Measurements from ENCODE around the gene SAMD4B. TPM values are rescaled to one million over a fixed set of nuclear protein-coding genes. Genes with fewer than 3 reads are reported as not detected.

Gene SAMD4B
- total and polyA plus RNA-seq, 9 of the 15 experiments (the other 6 are each of a cell fraction or from before 2014, with no cell fraction given): 3.4 to 90.5 (median 38.0) TPM

GRCh38 chr19:39402346-39403300 lies 60.4 kb downstream of the SAMD4B start (continued):
- no peak for TF ChIP-seq ASH1L (IDR thresholded peaks at IDR 0.05; ENCODE audit: borderline replicate concordance, low read depth, partially characterized antibody)
- TF ChIP-seq, protein P1, sequence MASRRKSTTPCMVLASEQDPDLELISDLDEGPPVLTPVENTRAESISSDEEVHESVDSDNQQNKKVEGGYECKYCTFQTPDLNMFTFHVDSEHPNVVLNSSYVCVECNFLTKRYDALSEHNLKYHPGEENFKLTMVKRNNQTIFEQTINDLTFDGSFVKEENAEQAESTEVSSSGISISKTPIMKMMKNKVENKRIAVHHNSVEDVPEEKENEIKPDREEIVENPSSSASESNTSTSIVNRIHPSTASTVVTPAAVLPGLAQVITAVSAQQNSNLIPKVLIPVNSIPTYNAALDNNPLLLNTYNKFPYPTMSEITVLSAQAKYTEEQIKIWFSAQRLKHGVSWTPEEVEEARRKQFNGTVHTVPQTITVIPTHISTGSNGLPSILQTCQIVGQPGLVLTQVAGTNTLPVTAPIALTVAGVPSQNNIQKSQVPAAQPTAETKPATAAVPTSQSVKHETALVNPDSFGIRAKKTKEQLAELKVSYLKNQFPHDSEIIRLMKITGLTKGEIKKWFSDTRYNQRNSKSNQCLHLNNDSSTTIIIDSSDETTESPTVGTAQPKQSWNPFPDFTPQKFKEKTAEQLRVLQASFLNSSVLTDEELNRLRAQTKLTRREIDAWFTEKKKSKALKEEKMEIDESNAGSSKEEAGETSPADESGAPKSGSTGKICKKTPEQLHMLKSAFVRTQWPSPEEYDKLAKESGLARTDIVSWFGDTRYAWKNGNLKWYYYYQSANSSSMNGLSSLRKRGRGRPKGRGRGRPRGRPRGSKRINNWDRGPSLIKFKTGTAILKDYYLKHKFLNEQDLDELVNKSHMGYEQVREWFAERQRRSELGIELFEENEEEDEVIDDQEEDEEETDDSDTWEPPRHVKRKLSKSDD (conservative IDR thresholded peaks at IDR 0.05; ENCODE audit: low read length): no peak
- TF ChIP-seq FOXP1 (CRISPR knock-in tag; IDR thresholded peaks at IDR 0.05): peak; percentile 66; the same call in 1 of the 2 replicates
- TF ChIP-seq ZNF311 (CRISPR knock-in tag; IDR thresholded peaks at IDR 0.05): no peak
- TF ChIP-seq TCF7 (IDR thresholded peaks at IDR 0.05; ENCODE audit: borderline replicate concordance): peak; percentile 82; the same call in 1 of the 2 replicates
- peak; percentile 17; the same call in 1 of the 2 replicates for TF ChIP-seq ZNF766 (CRISPR knock-in tag; conservative IDR thresholded peaks at IDR 0.05)
- TF ChIP-seq, protein P2, sequence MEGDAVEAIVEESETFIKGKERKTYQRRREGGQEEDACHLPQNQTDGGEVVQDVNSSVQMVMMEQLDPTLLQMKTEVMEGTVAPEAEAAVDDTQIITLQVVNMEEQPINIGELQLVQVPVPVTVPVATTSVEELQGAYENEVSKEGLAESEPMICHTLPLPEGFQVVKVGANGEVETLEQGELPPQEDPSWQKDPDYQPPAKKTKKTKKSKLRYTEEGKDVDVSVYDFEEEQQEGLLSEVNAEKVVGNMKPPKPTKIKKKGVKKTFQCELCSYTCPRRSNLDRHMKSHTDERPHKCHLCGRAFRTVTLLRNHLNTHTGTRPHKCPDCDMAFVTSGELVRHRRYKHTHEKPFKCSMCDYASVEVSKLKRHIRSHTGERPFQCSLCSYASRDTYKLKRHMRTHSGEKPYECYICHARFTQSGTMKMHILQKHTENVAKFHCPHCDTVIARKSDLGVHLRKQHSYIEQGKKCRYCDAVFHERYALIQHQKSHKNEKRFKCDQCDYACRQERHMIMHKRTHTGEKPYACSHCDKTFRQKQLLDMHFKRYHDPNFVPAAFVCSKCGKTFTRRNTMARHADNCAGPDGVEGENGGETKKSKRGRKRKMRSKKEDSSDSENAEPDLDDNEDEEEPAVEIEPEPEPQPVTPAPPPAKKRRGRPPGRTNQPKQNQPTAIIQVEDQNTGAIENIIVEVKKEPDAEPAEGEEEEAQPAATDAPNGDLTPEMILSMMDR (IDR thresholded peaks at IDR 0.05 in 2 of 3, conservative IDR thresholded peaks at IDR 0.05 in 1 of 3; ENCODE audit: insufficient read depth in 2 of 3, low read depth in 1 of 3, low read length in 3 of 3): no peak
- no peak for TF ChIP-seq ZNF75A (CRISPR knock-in tag; IDR thresholded peaks at IDR 0.05)
- TF ChIP-seq ZNF354B (CRISPR knock-in tag; IDR thresholded peaks at IDR 0.05): no peak
- TF ChIP-seq, protein P3, sequence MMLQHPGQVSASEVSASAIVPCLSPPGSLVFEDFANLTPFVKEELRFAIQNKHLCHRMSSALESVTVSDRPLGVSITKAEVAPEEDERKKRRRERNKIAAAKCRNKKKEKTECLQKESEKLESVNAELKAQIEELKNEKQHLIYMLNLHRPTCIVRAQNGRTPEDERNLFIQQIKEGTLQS (IDR thresholded peaks at IDR 0.05): no peak
- TF ChIP-seq, protein P3 (CRISPR knock-in tag; conservative IDR thresholded peaks at IDR 0.05): no peak
- TF ChIP-seq SMAD3 (CRISPR knock-in tag; conservative IDR thresholded peaks at IDR 0.05): no peak
- no peak for TF ChIP-seq ZNF764 (CRISPR knock-in tag; IDR thresholded peaks at IDR 0.05; ENCODE audit: low read depth)
- TF ChIP-seq ZNF785 (CRISPR knock-in tag; IDR thresholded peaks at IDR 0.05): no peak
- TF ChIP-seq, protein P4, sequence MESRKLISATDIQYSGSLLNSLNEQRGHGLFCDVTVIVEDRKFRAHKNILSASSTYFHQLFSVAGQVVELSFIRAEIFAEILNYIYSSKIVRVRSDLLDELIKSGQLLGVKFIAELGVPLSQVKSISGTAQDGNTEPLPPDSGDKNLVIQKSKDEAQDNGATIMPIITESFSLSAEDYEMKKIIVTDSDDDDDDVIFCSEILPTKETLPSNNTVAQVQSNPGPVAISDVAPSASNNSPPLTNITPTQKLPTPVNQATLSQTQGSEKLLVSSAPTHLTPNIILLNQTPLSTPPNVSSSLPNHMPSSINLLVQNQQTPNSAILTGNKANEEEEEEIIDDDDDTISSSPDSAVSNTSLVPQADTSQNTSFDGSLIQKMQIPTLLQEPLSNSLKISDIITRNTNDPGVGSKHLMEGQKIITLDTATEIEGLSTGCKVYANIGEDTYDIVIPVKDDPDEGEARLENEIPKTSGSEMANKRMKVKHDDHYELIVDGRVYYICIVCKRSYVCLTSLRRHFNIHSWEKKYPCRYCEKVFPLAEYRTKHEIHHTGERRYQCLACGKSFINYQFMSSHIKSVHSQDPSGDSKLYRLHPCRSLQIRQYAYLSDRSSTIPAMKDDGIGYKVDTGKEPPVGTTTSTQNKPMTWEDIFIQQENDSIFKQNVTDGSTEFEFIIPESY (CRISPR knock-in tag; IDR thresholded peaks at IDR 0.05): peak; percentile 44
- TF ChIP-seq BHLHE40 (IDR thresholded peaks at IDR 0.05; ENCODE audit: low read length): peak; percentile 98
- TF ChIP-seq ZNF121 (CRISPR knock-in tag; conservative IDR thresholded peaks at IDR 0.05): no peak

Measured in K562 (cell line).